ENCODE data around the gene B4GALT1. TPM values are rescaled to one million over a fixed set of nuclear protein-coding genes. Genes with fewer than 3 reads are reported as not detected.
"Not testable (repeated sequence)": the region's sequence is repeated elsewhere in the genome, so short reads cannot be mapped to it uniquely, and the experiment has no call there.

B4GALT1 gene
- total RNA-seq, 6 experiments from 2014 or later, result 87.2 to 116 (median 106) TPM

DNA sequence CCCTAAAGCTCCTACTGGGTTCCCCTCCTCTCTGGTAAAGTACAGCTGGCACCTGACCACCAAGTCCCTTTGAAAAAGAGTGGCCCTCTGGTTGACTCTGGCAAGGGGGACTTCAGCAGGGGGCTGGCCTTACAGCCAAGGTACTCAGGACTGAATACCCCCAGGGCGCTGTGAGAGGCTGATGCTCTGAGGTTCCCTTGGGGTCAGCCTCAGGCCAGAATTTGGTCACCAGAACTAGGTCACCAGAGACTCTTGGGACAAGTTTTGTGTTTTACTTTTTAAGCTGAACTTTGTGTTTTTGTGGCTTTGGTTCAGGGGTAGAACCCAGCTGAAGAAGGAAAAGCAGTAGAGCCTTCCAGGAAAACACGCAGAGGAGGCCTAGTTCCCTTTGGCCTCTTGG lies 67.4 kb downstream of the B4GALT1 start:
- Mint-ChIP-seq H3K4me1 (ENCODE audit: low read depth) (peaks cover 35% of the 10 kb centered on the region), H3K9me3 (no peaks in the 10 kb centered on the region; the same call in 1 of the 2 replicates), H3K4me3 (no peak overlapping the region)

DNA sequence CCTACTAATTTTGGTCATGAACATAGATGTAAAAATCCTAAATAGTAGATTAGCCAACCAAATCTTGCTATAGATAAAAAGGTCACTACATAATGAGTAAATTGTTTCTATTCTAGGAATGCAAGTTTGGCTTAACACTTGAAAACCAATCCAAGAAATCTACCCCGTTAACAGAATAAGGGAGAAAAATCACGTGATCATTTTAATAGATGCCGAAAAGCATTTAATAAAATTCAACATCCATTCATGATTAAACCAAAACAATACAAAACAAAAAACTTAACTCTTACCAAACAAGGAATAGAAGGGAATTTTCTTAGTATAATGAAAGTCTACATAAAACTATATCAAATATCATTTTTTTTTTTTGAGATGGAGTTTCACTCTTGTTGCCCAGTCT lies 69.9 kb downstream of the B4GALT1 start:
- Mint-ChIP-seq H3K36me3 (ENCODE audit: low read depth) (0 out of 2 replicates have a peak, but pooled peaks cover 5% of the 10 kb centered on the region), H3K27ac (no peak overlapping the region), H3K27me3 (ENCODE audit: insufficient read depth) (no peaks in the 10 kb centered on the region), H3K9me3 (no peaks in the 10 kb centered on the region; the same call in 1 of the 2 replicates), H3K4me1 (ENCODE audit: low read depth) (peaks cover 23% of the 10 kb centered on the region), H3K4me3 (no peak overlapping the region)
- TF ChIP-seq, protein P1, sequence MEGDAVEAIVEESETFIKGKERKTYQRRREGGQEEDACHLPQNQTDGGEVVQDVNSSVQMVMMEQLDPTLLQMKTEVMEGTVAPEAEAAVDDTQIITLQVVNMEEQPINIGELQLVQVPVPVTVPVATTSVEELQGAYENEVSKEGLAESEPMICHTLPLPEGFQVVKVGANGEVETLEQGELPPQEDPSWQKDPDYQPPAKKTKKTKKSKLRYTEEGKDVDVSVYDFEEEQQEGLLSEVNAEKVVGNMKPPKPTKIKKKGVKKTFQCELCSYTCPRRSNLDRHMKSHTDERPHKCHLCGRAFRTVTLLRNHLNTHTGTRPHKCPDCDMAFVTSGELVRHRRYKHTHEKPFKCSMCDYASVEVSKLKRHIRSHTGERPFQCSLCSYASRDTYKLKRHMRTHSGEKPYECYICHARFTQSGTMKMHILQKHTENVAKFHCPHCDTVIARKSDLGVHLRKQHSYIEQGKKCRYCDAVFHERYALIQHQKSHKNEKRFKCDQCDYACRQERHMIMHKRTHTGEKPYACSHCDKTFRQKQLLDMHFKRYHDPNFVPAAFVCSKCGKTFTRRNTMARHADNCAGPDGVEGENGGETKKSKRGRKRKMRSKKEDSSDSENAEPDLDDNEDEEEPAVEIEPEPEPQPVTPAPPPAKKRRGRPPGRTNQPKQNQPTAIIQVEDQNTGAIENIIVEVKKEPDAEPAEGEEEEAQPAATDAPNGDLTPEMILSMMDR (IDR thresholded peaks at IDR 0.05), result no peak
- no peak for DNase-seq

More for the DNA sequence above, 67.4 kb downstream of the B4GALT1 start:
- no peak for DNase-seq
- Mint-ChIP-seq H3K36me3 (ENCODE audit: low read depth) (peaks cover 4% of the 10 kb centered on the region; the same call in 1 of the 2 replicates), H3K27ac (no peak overlapping the region), H3K27me3 (ENCODE audit: insufficient read depth) (no peaks in the 10 kb centered on the region)
- TF ChIP-seq, protein P1 (IDR thresholded peaks at IDR 0.05), result no peak

DNA sequence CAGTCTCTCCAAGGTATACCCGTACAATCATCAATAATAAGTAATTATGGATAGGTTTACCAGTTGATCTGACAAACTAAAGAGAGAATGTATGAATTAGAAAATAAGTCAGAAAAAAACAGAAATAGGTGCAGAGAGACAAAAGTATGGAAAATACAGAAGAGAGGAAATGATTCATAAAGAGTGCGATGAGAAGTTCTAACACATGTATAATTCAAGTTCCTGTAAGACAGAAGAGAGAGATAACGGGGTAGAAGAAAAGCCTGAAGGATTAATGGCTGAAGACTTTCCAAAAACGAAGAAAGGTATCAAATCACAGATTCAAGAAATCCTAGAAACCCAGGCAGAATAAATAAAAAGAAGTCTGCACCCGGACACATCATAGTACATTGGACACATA lies 74.5 kb downstream of the B4GALT1 start:
- TF ChIP-seq, protein P1 (IDR thresholded peaks at IDR 0.05), result no peak
- Mint-ChIP-seq H3K27me3 (ENCODE audit: insufficient read depth) (peaks cover under 1% of the 10 kb centered on the region), H3K9me3 (no peaks in the 10 kb centered on the region), H3K27ac (no peak overlapping the region), H3K4me3 (no peak overlapping the region), H3K4me1 (ENCODE audit: low read depth) (peaks cover 11% of the 10 kb centered on the region), H3K36me3 (ENCODE audit: low read depth) (0 out of 2 replicates have a peak, but pooled peaks cover 5% of the 10 kb centered on the region)
- no peak for DNase-seq

DNA sequence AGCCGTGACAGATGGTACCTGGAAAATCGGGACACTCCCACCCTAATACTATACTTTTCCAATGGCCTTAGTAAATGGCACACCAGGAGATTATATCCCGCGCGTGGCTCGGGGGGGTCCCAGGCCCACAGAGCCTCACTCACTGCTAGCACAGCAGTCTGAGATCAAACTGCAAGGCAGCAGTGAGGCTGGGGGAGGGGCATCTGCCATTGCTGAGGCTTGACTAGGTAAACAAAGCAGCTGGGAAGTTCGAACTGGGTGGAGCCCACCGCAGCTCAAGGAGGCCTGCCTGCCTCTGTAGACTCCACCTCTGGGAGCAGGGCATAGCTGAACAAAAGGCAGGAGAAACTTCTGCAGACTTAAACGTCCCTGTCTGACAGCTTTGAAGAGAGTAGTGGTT lies 81.5 kb downstream of the B4GALT1 start:
- not testable (repeated sequence) for H3K27ac Mint-ChIP-seq; H3K36me3 Mint-ChIP-seq (ENCODE audit: low read depth); H3K9me3 Mint-ChIP-seq; H3K4me1 Mint-ChIP-seq (ENCODE audit: low read depth); H3K4me3 Mint-ChIP-seq; H3K27me3 Mint-ChIP-seq (ENCODE audit: insufficient read depth); DNase-seq

DNA sequence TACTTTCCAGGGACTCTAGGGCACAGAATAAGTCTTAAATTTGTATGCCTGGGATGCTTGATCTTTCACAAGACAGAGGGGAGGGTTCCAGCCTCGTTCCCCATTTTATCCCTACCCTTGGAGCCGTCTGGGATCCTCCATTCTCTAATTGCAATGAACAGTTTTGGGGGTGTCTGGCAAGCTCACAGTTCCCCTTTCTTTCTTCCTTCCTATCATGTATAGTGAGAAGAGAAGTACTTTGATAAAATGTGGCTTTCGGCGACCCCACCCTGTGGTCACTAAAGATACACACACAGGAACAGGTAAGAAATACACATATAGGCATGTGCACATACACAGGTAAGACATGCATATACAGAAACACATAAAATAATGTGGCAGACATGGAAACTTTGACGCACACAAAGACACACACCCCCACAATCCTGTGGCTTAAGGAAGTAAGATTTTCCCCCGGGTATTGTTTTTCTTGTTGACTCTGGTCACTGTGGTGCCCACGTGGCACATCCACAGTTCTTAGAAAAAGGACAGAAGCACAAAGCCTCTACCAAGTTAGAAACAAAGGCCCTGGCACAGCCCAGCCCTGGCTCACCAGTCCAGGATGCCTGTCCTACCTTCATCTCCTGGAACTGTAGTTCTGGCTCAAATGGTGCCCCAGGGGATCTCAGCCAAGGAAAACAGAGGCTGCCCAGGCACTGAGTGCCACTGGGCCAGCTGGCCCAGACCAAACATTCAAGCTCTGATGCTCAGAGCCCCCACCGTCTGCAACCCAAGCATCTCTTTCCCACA lies 84.4 kb downstream of the B4GALT1 start:
- TF ChIP-seq, protein P1 (IDR thresholded peaks at IDR 0.05), result no peak
- no peaks in the 10 kb centered on the region for H3K4me1 Mint-ChIP-seq (ENCODE audit: low read depth)
- H3K4me3 Mint-ChIP-seq, result no peak overlapping the region
- no peaks in the 10 kb centered on the region for H3K9me3 Mint-ChIP-seq
- DNase-seq, result no peak
- no peaks in the 10 kb centered on the region for H3K36me3 Mint-ChIP-seq (ENCODE audit: low read depth)
- no peak overlapping the region; the same call in 1 of the 2 replicates for H3K27ac Mint-ChIP-seq
- H3K27me3 Mint-ChIP-seq (ENCODE audit: insufficient read depth), result peaks cover 3% of the 10 kb centered on the region

DNA sequence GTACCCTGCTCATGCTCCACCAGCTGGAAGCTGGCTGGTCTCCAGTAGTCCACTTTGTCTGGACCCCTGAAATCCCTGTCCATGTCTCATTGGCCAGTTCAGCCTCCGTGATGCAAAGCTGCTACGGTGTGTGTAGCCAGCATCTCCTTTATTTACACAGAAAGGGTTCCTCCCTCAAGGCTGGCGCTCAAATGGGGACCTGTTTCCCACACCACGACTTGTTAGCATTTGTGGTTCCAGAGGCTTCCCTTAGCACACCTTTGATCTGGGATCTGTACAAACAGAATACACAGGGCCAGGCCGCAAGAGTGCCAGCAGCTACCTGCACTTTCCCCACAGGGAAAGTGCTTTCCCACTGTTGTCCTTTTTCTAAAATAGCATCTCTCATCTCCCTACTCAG lies 85.0 kb downstream of the B4GALT1 start:
- Mint-ChIP-seq H3K9me3 (no peaks in the 10 kb centered on the region), H3K27ac (no peak overlapping the region), H3K4me3 (no peak overlapping the region), H3K27me3 (ENCODE audit: insufficient read depth) (no peaks in the 10 kb centered on the region), H3K36me3 (ENCODE audit: low read depth) (no peaks in the 10 kb centered on the region), H3K4me1 (ENCODE audit: low read depth) (no peaks in the 10 kb centered on the region)
- TF ChIP-seq, protein P1 (IDR thresholded peaks at IDR 0.05), result no peak
- DNase-seq, result no peak
